Dedifferentiated amniotic fluid mesenchymal stem cell (primary cell): ENCODE data around the gene VSIG10.

Source experiments
- DNase-seq: peaks from one replicate; pipeline ENCODE4 v3.0.0-alpha.2; 2016; ENCODE audit errors: extremely low spot score

The VSIG10 gene

DNA sequence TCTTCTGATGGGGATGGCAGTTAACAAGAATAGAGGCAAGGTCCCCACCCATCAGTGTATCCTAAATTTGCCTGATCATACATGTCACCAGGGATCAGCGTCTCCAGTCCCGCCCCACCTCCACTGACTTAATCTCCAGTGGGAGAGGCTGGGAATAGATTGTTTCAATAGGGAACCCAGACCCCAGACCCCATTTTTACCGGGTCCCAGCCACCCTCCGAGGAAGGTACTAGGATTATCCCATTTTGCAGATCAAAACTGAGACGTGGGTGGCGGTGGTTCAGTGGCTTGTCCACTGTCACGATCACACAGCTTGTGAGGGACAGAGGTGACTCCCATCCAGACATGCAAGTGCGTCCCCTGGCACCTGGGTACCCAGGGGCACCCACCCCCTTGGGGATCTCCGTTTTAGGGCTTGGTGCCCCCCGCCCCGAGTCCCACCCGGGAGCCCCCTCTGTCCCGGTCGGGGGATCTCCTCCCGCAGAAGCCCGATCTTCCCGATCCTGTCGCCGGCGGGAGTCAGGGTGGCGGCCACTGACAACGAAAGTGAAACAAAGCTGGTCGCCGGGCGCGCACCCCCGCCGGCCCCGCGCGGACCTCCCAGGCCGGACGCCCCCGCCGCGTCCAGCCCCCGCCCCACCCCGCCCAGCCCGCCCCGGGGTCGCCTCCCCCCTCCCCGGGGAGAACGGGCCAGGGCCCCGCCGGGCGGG, 43.4 kb downstream of the VSIG10 start:
- no peak for DNase-seq

DNA sequence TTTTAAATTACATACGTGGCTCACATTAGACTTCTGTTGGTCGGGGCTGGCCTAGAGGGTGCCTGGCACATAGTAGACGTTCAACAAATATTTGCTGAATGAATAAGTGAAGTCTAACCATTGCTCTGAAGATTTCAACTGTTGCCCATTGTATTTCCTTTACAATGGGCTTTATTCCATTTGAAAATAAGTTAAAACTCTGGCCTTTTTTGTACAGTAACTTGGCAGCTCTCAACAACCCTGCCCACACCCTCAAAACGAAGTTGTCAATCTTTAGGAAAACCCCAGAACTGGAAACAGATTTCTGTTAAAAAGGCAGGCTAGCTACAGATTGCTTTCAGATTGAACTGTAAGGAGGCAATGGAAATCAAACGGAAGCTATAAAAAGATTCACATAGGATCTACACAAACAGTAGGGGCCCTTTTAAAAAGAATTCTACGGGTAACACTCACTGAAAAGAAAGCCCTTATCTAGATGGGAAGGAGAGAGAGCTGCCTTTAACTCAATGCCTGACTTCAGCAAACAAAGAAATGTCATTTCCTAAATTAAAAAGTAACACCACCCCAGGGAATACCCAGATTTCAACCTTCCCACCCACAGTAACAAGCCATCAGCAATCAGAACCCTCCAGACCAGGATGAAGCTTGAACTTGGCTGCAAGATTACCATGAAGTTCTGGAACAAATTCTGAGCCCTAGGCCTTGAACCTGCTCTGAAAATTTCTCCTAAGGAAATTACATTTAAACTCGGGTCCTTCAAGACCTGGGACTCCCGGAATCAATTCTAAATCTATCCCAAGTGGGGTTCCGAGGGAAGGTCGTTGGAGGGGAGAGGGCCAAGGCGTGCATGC, 44.2 kb downstream of the VSIG10 start:
- peak; percentile 35 for DNase-seq

DNA sequence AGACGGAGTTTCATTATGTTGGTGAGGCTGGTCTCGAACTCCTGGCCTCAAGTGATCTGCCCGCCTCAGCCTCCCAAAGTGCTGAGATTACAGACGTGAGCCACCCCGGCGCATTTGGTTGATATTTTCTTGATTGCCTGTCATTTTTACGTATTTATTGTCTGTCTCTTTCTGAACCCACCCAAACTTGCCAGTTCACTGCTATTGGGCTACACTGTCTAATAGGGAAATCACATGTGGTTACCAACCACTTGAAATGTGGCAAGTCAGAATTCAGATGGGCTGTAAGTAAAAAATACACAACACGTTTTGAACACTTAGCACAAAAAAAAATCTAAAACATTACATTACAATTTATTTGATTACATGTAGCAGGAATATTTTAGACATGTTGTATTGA, 44.9 kb downstream of the VSIG10 start:
- DNase-seq: no peak

DNA sequence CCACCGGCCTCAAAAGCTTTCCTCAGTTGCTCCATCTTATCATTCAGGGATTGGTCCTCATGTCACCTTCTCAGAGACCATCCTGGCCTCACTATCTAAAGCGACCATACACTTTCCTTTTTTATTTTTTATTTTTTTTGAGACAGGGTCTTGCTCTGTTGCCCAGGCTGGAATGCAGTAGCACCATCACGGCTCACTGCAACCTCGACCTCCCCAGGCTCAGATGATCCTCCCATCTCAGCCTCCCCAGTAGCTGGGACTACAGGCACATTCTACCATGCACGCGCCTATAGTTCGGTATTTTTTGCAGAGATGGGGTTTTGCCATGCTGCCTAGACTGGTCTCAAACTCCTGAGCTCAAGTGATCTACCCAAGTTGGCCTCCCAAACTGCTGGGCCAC, 45.6 kb downstream of the VSIG10 start:
- no peak for DNase-seq

GRCh38 chr12:118055865-118056773, 47.7 kb downstream of the VSIG10 start:
- no peak for DNase-seq

GRCh38 chr12:118055144-118055557, 48.7 kb downstream of the VSIG10 start:
- no peak for DNase-seq

GRCh38 chr12:118053071-118053985, 50.5 kb downstream of the VSIG10 start:
- no peak for DNase-seq

DNA sequence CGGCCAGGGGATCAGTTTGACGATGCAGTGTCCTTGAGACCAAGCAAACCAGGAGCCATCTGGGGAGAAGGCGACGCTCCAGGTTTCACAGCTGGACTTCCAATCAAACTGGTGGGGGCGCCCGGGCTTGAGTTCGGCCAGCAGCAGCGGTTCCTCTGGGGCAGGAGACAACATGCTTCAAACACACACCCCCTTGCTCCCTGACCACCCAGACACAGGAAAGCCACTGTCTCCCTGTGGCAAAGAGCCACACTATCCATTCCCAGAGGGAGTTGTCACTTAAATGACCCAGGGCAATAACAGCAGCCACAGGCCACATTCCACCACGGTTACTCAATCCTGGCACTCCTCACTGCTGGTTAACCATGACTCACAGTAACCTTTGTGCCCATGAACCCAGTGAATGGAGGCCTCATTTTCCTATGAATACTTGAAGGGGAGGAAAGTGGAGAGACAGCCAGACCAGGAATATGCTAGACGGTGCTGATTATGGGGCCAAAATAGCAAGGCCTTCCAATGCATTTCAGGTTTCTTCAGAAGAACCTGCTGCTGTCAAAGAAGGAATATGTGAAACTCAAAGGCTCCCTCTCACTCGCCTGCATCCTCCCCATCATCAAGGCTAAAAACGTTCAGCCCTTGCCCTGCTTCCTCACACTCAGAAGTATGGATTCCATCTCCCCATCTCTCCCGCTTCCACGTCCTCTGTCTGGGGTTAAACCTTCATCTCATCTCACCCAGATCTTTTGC, 51.3 kb downstream of the VSIG10 start:
- peak; percentile 94 for DNase-seq

DNA sequence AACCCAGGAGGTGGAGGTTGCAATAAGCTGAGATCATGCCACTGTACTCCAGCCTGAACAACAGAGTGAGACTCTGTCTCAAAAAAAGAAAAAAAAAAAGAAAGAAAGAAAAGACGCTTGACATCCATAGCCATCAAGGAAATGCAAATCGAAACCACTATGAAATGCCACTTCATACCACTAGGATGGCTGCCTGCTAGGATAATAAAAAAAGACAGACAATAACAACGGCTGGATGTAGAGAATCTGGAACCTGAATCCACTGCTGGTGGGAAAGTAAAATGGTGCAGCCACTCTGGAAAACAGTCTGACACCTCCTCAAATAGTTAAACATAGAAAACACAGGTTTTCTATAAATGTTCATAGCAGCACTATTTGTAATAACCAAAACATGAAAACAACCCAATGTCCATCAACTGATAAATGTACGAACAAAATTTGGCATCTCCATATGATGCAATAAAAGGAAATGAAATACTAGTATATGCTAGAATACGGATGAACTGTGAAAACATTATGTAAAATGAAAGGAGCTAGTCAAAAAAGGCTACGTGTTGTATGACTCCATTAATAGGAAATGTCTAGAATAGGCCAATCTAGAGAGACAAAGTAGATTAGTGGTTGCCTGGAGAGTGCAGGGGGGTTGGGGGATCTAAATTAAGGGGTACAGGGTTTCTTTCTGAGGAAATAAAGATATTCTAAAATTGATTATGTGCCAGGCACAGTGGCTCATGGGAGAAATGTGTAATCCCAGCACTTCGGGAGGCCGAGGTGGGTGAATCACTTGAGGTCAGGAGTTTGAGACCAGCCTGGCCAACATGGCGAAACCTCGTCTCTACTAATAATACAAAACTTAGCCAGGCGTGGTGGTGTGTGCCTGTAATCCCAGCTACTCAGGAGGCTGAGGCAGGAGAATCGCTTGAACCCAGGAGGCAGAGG, 52.6 kb downstream of the VSIG10 start:
- DNase-seq: no peak

- DNase-seq: no peak
Observed at GRCh38 chr12:118046430-118046829, 57.4 kb downstream of the VSIG10 start.

- no peak for DNase-seq
Observed at GRCh38 chr12:118044577-118044976, 59.2 kb downstream of the VSIG10 start.

DNA sequence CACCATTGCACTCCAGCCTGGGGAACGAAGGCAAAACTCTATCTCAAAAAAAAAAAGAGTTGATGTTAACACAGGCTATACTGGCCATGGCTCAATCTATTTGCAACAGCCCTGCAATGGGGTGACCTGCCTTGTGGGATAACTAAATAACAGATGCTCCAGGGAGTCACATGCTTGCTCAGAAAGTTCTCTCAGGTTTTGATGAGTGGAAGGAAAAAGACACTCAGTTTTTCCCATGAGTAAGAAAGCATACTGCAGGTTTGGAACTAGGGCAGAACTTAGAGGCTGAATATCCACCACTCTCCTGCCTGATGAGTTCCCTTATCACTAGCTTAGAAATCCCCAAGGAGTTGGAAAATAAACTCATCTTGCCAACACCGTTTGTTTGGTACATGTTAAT, 59.7 kb downstream of the VSIG10 start:
- no peak for DNase-seq

DNA sequence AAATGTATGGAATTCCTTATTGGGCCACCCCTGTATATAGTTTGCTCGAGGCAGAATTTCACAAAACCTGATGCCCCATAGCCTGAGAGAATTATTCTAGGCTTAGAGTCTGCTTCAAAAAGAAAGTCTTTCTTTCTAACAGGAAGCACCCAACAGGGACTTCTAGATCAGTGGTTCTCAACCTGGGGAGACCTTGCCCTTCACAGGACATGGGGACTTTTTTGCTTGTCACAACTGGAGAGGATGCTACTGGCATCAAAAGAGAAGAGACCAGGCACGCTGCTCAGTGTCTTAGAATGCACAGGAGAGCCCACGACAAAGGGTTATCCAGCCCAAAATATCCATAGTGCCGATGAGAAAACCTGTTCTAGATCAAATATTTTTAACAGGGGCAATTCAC, 61.7 kb downstream of the VSIG10 start:
- DNase-seq: no peak

DNA sequence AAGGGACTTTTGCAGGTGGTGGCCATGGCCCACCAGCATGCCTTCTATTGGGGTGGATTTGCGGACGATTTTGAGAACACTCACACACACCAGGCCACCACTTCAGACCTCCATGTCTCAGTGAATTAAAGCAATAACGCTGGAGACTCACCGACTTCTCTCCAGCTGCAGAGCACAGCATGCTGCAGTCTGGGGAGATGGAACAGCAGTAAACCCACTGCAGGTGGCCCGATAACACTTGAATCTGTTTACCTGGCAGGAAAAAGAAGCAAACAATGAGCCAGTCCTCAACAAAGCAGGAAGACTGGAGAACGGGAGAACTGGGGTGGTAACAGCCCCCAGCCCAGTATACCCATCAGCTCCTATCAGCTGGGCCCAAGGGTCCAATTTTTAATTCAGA, 65.7 kb downstream of the VSIG10 start:
- DNase-seq: no peak

GRCh38 chr12:118036672-118037411, 67.0 kb downstream of the VSIG10 start:
- no peak for DNase-seq

GRCh38 chr12:118035190-118036041, 68.4 kb downstream of the VSIG10 start:
- DNase-seq: no peak

- peak; percentile 38 for DNase-seq
Observed at GRCh38 chr12:118034429-118035189, 69.2 kb downstream of the VSIG10 start.
